NCI-H1694 (cell line): ENCODE measurements around the gene RMND5B.
"Not testable (repeated sequence)": the region's sequence is repeated elsewhere in the genome, so short reads cannot be mapped to it uniquely, and the experiment has no call there.

Experiments
- DNase-seq: peaks from one replicate; lab custom pipeline; 2025; lab: John Stamatoyannopoulos, UW

The RMND5B gene

DNA sequence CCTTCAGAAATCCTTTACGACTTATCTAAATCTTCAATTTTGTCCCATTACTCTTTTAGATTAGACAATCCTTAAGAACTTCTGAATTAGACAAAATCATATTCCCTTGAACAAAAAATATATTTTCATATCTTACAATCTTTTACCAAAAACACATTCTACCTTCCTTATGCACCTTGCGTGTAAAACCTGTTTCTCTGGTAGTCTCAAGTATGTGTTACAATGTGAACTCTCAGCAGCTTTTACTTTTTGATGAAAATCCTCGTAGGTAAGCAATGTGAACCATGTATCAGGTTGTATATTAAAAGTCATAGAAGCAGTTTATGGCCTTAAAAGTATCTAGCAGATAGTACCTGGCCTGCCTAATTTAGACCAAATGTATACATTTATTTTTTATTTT lies 43.6 kb downstream of the RMND5B start:
- DNase-seq: no peak

DNA sequence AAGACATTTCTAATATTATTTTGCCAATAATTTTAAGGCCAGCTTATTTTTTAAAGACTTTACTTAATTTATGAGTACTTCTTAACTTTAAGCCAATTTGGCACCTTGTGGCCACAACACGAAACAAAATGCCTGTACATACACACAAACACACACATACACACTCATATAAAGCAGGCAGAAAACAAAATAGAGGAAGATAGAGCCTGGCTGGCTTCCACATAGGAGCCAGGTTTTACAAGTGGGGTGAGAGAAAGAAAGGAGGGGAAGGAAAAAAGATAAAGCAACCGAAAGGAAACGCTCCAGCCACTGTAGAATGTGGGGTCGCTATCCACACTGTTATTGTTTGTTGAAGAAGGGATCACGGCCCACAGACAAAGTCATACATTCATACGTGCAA lies 46.0 kb downstream of the RMND5B start:
- no peak for DNase-seq

DNA sequence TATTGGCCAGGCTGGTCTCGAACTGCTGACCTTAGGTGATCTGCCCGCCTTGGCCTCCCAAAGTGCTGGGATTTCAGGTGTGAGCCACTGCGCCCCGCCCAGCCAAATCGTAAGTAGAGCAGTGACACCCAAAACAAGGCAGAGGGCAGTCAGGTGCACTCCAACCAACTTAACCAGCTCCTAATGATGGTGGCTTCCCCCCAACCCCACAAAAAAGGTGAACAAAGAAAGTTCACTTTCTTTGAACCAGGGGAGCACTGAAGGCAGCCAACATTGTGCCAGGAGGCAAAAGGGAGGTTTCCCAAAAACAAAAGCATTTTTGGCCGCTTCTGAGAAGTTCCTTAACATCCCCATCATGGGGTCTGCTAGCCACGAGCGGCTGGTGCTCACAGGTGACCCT lies 46.8 kb downstream of the RMND5B start:
- DNase-seq: no peak

DNA sequence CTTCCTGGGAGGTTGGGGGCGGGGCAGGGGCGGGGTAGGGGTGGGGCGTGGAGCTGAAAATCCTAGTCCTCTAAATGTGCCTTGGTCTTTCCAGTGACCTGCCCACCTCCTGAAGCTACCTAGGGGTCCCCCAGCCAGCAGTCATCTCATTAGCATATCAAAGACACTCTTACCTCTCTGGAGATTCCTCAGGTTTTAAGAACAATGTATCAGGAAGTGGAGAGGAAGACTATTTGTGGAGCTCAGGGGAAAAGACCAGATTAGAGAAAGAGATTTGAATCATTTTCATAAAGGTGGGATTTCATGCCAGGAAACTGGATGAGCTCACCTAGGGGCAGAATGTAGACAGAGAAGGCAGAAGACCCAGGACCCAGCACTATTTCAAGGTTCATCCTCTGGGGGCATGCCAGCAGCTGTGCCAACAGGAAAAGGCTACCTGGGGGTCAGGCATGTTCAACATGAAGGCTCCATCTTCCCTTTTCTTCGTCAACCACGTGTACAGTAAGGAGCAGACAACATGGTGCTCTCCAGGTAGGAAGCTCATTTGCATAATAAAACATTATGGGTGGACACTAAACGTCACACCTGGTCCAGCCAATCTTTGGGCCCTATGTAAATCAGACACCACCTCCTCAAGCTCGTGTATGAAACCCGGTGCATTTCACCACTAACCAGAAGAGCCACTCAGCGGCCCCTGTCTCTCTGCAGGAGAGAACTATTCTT lies 49.5 kb downstream of the RMND5B start:
- no peak for DNase-seq

DNA sequence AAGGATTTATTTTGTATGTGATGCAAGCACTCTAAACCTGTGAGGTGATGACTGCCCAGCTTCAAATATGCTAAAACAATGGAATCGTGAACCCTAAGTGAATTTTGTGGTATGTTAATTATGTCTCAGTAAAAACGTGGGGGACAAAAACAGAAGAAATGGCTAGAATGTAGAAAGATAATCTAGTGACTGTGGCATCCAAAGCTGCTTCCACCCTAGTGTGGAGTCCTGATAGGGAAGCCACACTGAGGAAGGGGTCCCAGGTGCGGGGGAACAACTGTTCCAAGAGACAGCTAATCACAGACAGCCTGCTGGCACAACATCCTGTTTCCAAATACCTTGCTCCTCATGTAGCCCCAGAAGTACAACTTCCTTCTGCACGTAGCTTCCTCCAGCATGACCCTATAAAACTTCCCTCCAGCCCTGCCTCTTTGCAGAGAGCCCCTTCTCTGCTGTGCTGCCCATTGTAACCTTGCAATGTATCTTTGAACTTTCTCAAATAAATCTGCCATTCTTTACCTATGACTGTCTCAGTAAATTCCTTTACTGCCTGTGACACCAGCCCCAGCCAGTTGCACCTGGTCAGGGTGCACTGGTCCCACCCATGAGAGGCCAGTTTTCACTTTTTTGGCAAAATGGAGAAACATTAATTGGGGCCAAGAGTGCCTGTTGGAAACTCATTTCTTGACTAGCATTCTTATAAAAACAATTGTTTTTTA lies 51.5 kb downstream of the RMND5B start:
- DNase-seq: no peak

DNA sequence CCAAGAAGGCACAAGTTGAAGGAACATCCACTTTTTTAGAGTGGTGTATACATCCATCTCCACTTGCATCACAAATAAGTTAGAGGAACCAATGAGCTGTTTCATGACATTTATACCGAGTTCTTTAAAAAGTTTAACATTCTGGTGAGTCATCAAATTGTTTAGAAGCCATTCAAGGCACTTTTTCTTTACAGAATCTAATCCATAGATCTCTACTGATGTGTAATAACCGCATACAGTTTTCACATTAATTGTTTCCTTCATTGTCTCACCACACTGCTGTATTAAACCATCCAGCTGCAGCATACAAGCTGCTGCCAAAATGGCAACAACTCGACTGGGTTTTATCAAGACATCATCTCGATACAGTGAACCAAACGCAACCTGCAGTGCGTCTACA lies 55.6 kb downstream of the RMND5B start:
- no peak for DNase-seq

DNA sequence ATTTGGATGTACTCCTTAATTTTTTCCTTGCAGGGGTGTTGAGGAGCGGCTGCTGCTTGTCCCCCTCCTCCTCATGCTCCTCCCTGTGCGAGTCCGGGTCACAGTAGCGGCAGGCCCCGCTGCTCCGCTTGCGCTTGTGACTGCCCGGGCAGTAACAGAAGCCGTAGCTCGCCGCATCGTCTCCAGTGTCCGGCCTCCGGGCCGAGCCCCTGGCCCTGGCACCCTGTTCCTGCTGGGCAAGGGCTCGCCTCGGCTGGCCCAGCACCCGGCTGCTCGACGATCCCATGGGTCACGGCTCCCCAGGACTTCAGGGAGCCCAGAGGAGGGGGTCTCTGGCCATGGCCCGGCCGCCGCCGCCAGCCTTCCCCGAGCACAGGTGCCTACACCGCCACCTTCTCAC lies 56.2 kb downstream of the RMND5B start, which contains the start of gene GMCL2:
Gene GMCL2, minus strand, starts transcription at position 358 of the 400 bp plus-strand sequence. Its CDS starts 72 bp downstream, at position 286.
- no peak for DNase-seq

DNA sequence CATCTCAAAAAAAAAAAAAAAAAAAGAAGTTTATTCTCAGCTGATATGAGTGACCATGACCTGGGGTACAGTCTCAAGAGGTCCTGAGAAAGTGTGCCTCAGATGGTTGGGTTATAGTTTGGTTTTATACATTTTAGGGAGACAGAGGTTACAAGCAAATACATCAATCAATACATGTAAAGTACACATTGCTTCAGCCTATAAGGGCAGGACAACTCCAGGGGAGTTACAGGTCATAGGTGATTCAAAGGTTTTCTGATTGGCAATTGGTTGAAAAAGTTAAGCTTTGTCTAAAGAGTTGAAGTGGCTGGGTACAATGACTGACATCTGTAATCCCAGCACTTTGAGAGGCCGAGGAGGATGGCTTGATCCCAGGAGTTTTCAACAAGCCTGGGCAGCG lies 58.6 kb downstream of the RMND5B start:
- no peak for DNase-seq

DNA sequence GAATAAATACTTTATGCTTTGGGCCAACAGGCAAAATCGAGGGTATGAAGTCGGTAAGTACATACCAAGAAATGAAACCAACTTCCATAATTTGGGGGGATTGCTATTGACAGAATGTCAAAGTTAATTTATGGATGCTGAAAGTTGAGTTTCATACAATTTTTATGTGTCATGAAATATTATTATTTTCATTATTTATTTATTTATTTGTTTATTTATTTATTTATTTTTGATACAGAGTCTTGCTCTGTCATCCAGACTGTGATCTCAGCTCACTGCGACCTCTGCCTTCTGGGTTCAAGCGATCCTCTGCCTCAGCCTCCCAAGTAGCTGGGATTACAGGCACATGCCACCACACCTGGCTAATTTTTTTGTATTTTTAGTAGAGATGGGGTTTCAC lies 60.8 kb downstream of the RMND5B start:
- DNase-seq: no peak

DNA sequence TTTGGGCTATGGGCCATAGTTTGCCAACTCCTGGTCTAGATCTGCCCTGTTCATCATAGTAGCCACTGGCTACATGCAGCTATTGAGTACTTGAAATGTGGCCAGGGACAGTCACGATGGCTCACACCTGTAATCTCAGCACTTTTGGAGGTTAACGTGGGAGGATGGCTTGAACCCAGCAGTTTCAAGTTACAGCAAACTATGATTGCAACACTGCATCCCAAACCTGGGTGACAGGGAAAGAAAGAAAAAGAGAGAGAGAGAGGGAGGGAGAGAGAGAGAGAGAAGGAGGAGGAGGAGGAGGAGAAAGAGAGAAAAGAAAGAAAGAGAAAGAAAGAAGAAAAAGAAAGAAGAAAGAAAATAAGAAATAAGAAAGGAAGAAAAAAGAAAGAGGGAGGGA lies 61.4 kb downstream of the RMND5B start:
- no peak for DNase-seq

DNA sequence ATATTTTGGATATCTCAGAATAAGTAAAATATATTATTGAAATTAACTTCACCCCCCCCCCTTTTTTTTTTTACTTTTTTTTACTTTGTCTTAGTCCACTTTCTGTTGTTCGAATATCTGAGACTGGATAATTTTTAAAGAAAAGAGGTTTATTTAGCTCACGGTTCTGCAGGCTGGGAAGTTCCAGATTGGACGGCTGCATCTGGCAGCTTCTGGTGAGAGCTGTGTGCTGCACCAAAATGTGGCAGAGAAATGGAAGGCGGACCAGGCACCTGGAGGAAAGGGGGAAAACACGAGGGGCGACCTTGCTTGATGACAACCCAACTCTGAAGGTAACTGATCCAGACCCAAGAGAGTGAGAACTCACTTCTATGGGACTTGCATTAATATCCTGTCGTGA lies 62.0 kb downstream of the RMND5B start:
- DNase-seq: no peak

DNA sequence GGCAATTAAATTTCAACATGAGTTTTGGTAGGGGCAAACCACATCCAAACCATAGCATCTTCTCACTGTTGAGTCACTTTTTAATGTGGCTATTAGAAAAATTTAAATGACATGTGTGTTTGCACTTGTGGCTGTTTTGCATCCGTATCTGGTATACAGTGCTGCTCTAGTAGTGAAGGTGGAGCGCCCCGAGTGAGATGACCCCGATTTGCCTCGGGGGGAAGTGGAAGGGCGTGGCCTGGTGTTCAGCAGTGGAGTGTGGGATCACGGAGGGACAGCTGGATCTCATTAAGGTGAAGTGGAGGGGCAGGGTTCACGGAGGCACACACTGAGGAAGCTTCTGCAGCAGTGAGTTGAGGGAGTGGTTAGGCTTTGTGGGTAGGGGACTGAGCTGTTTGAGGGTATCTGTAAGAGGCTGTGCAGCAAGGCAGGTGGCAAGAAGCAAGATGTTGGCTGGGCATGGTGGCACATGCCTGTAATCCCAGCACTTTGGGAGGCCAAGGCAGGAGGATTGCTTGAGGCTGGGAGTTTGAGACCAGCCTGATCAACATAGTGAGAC lies 62.5 kb downstream of the RMND5B start:
- DNase-seq: no peak

DNA sequence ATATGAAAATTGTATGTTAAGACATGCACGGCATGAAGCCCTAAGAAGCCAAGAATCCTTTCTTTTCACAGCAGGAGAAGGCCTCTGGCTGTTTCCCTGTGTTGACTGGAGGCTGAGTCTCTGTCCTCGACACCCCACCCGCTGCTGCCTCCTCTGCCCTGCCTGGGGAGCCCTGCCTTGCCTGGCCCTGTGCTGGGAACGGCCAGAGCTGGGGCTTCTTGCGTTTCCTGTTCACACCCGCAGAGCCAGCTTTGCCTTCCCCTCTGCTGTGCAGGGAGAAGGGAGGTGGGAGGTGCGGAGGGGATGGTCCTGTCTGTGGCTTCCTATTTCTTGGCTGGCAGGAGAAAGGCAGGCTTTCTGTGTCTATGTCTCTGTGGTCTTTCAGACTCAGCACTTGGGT lies 63.2 kb downstream of the RMND5B start:
- DNase-seq: no peak

DNA sequence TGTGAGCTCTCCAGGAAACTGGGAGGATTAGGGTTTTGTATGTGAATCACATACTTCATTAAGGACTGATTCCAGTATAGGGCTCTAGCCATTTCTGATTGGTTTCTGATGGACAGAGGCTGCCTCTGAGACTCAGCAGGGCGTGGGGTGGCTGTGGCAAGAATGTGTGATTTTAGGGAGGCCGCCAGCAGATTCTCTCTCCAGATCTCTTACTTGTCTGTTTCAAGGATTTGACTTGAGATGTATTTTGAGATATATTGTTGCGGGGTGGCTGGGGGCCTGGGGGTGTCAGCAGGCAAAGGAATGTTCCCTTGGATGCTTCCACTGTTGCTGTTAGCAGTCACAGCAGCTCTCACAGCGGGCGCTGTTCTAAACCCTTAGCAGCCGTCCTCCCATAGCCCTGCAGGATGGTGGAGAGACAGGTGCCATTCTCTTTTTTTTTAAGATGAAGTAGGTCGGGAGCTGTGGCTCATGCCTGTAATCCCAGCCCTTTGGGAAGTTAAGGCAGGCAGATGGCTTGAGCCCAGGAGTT lies 65.5 kb downstream of the RMND5B start:
- DNase-seq: no peak

DNA sequence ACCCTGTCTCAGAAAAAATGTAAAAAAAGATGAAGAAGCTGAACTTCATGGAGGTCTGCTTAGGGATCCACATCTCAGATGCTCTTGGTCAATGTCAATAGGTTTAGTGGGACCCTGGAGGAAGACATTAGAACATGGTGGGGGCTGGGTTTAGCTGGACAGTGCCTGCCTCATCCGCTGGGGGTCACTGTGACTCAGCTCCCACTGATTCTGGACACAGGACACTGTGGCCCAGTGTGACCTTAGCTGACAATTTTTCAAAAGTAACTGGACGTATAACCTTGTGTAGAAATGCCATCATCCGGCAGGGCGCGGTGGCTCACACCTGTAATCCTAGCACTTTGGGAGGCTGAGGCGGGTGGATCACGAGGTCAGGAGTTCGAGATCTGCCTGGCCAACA lies 66.2 kb downstream of the RMND5B start:
- no peak for DNase-seq

DNA sequence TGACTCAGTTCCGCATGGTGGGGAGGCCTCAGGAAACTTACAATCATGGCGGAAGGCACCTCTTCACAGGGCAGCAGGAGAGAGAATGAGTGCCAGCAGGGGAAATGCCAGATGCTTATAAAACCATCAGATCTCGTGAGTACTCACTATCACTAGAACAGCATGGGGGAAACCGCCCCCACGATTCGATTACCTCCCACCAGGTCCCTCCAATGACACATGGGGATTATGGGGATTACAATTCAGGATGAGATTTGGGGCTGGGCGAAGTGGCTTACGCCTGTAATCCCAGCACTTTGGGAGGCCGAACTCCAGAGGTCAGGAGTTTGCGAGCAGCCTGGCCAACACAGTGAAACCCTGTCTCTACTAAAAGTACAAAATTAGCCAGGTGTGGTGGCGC lies 67.3 kb downstream of the RMND5B start:
- not testable (repeated sequence) for DNase-seq

DNA sequence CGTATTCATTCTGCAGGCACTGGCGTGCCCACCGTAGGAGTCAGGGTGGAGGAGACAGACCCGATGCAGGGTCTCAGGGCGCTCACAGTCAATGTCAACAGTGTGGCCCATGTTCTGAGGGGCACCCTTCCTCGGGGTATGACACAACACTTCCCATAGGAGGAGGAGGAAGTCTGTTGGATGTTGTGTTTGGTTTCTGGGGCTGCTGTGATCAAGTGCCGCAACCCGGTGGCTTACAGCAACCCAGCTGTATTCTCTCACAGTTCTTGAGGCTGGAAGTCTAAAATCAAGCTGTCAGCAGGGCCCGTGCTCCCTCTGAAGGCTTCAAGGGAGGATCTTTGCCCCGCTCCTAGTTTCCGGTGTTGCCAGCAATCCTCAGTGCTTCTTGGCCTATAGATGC lies 67.9 kb downstream of the RMND5B start:
- DNase-seq: no peak

DNA sequence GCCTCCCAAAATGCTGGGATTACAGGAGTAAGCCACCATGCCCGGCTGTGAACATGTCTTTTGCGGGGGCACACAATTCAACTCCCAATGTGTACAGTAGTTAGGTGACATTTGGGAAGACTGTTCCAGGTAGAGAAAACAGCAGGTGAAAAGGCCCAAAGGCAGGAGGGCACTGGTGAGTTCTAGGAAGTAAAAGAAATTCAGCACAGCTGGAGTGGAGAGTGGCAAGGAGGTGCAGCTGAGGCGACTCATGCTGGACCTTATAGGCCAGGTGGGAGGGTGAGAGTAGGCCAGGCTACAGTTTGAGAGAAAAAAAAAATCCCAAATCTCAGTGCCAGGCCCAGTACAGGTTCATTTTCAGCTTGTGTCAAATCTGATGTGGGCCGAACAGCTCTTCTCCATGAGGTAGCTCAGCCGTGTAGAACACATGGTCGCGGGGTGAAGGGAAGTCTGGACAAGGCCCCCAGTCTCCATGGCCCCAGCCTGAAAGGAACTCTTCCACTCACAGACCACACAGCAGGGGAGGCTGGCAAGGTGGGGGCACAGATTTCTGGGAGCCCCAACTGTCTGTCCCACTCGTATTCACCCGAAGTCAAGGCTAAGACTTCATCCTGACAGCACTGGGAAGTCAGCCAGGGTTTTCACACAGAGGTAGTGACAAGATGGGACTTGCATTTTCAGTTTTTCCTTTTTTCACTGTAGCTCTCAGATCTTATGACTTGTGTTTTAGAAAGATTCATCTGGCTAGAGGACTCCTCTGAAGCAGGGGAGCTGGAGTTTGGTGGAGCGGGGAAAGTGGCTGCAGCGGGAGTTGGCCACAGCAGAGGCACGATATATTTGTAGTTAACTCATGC lies 69.0 kb downstream of the RMND5B start:
- DNase-seq: peak; percentile 29
